M059J (cell line): ENCODE data around the gene FHL1. TPM values are rescaled to one million over a fixed set of nuclear protein-coding genes. Genes with fewer than 3 reads are reported as not detected.
A peak's percentile ranks its signal among the peaks of the same experiment; 100 is the strongest.

Source experiments
- DNase-seq: peaks from one replicate; pipeline ENCODE4 v3.0.0-alpha.2; 2012; ENCODE audit warnings: low read depth
- total RNA-seq: library from RNA; depleted of rRNA; stranded (reverse); fragments of >200 nt; shearing (Covaris generic); gene quantifications from 2 replicates; pipeline ENCODE4 v1.2.3, GENCODE V29; 2014

The FHL1 gene
- total RNA-seq, 1 experiment from 2014 or later, result 1,058 TPM

DNA sequence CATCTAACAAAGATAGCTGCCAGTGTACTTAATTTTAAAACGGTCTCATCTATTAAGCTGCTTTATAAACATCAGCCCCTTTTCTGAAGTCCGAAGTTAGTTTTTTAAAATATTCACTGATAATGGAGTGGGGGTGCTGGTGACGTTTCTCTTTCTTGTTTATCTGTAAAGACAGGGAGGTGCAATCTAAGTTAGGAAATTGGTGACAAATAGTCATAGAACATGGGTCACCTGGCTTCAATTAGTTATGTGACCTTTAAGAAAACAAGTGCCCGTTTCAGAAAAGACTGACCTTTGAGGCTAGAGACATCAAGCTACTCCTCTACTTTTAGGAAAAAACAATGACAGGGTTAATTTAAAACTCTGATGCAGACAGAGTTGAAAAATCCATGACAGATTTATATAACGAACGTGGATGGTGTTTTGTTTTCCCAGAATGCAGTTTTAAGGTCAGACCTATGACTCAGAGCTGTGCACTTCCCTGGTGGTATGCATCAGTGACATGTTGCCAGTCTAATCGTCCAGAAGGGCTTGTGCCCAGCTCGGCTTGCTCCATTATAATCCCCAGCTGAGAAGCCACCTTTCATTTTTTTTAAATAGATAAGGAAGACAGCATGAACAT lies 38.2 kb downstream of the FHL1 start:
- DNase-seq, result peak; percentile 92

DNA sequence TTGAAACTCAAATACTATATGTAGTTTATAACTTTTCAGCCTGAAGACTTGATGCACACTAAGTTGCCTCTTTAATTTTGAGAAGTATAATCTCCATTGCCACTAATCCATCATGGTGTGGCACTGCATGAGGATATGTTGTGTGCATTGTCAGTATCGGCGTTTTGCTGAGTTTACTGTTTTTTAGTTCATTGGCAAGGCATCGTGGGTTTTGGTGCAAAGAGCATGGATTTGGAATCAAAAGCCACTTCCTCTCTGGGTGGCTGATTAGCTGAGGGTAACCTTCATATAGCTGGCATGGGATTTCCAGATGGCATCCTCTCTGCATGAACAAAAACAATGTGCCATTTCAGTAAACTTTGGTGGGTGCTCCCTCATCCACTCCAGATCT lies 38.7 kb downstream of the FHL1 start:
- no peak for DNase-seq

DNA sequence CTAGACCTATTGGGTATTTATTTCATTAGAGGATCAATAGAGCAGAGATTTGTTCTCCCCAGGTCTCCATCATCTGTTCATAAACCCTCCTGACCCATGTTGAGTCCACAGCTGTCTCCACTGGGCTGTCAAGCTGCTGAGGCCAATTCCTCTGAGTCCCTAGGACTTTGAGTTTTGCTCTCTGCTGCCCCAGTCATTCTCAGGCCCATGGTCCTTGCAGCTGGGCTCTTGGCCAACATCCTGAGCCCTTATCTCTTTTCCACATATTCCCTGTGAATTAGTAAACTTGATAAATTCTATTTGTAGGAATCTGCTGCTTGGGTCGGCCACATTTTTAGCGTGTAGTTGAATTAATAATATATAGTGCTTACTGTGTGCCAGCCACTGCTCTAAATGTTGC lies 41.9 kb downstream of the FHL1 start:
- DNase-seq, result peak; percentile 26

DNA sequence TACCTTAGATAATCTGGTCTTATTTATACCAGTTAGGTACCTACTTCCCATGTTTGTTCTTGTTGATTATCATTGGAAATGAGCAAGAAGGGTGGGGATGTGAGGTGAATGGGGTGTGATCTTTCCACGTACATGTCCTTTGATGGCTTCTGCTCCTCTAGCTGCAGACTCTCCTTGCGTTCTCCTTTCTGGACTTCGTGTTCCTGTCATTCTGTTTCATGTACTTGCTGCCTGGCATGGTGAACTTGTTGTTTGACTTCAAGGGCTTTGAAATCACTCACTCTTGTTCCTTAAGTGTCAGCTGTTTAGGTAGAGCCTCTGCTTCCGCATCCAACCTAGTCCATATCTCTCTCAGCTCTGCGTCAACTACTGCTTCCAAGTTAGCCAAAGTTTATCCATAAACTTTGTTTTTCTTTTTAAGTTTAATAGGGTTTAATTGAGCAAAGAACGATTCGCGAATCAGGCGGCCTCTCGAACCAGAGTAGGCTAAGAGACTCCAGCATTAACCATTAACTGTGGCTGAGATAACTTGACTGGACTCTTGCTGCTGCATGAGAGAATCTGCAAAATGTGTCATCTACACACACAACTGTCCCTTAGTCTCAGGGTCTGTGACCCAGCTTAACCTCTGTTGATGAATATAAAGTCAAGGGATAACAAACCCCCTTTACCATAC lies 42.8 kb downstream of the FHL1 start:
- DNase-seq, result no peak

DNA sequence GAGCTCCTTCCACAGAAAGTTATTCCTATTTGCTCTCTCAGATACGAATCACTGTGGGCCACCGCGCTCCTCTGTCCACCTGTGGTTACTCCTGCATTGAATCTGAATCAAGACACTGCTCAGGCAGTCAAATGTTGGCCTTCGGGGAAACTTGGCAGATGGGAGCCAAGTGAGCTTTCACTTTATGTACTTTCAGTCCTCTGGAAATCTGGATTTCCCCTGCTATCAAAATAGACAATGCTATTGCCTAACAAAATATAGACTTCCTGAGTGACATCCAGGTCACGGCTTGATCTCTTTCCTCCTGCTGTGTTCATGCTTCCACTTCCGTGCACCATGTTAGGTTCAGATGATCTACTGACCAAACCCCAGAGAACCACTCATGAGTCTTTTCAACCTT lies 43.8 kb downstream of the FHL1 start:
- DNase-seq, result peak; percentile 30

DNA sequence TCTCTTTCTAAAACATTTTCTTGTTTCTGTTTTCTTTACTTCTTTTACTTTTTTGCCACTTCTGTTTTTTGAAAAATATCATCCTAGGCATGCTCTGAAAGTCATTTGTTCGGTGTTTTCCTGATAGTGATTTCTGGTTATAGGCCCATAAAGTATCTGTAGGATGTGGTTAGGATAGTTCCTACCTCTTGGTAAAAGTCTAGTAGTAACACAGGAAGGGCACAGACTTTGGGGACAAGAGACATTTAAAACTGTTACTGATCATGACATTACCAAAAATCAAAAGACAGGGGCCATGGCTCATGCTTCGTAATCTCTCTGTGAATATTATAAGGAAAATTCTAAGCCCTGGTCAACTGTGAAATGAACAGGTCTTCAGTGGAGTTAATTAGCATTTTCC lies 44.8 kb downstream of the FHL1 start:
- no peak for DNase-seq

DNA sequence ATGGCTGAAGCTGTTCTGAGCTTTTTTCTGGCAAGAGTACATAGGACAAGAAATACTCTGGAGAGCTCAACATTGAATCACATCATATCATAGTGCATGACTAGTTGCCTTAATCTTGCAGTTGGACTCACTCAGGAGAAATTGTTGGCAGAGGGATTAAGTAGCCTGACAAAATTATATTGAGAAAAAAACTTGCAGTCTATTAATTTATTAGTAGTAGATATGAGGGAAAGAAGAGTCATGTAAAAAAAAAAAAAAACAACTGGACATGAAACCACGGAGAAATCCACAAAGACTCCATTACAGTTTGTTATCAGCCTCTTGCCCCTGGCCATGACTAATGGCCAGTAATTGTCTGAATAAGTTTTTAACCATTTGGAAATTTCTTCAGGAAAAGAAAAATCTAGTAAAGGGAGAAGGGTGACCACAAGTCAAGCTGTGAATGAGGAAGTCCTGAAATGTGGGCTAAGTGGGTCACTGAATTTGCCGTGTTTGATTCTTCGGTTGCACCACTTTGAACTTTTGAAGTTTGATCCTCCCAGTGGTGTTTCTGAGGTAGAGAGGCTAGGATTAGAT lies 45.6 kb downstream of the FHL1 start:
- peak; percentile 95 for DNase-seq

DNA sequence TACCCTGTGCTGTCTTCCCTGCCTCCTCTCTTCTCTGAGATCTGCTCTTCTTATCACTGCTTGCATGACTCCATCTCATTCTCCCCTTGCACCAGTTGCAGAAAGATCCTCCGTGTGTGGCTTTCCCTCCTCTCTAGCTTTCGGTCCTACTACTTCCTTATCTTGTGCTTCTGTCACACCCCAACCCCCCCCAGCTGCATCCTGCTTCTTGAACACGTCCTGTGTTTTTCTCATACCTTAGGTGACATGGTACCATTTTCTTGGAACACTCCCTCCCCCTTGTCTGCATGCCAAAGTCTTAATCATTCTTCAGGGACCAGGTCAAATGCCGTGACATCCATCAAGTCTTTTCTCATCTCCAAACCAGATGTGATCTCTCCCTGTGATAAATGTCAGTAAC lies 46.4 kb downstream of the FHL1 start:
- peak; percentile 68 for DNase-seq

DNA sequence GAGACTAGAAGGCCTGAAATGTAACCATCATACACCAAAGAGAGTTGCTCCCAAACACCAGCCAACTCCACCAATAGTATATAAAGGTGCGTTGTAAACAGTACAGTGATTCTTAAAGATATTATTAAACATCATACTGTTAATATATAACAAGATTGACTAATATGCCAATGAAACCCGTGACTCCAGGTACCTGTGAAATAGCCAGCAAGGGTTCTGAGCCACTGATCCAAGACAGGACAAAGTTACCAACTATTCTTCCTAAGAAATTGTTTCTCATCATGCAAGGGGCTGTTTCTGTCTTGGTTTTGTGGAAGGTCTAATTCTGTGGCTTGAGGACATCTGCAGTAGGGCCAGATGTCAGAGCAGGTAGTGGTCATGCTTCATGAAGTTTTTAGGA lies 47.2 kb downstream of the FHL1 start:
- no peak for DNase-seq

DNA sequence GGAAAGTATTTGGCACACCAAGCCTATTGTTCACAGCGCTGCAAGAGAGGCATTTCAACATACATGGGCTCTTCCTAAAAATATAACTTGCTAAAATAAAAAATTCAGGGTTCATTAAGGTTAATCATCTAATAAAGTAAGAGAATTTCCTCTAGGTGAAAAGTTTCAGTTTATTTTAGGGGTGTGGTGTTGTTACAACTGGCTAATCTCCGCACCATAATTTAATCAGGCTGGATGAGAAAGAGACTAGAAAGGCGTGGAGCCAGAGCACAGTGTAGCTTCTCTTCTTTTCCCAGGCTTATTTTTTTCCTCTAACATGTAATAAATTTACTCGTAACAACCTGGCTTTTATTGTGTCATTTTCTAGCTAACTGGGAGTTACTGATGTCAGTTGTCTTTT lies 47.9 kb downstream of the FHL1 start:
- DNase-seq, result no peak

DNA sequence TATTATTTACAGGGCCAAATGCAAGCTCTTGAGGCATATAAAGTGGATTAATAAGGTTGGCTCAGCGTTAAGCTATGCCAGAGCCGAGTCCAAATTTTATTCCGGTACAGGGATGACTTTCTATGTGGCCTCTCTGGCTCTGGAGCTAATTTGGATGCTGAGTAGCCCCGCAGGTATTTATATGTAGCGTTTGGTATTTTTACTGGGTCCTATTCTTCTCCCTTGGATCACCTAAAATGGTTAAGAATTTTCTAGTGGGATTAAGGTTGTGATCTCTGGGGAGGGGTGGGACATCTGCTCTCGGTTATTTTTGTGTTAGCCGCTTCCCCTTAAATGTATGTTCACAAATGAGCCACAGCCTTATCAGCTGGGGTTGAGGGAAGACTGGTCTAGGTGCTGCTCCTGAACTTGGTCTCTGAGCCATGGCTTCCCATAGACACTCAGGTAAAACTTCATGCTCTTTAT lies 49.4 kb downstream of the FHL1 start:
- peak; percentile 91 for DNase-seq

DNA sequence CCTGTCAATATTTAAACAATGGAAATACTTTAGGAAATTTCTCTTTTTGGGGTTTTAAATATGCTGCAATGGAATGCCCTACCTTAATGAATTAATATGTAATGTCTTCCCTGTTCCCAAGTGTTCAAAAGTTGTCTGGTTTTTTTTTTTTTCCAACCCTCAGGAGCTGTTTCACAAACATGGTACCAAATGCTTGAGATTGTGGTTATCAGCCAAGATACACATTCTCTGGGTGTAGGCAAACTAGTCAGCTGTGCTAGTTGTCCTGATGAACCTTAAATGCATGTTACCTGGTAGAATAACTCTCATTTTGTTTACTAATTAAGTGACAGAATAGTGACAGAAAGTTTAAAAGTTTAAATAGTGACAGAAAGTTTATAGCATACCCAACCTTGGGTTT lies 50.7 kb downstream of the FHL1 start:
- DNase-seq, result peak; percentile 62

DNA sequence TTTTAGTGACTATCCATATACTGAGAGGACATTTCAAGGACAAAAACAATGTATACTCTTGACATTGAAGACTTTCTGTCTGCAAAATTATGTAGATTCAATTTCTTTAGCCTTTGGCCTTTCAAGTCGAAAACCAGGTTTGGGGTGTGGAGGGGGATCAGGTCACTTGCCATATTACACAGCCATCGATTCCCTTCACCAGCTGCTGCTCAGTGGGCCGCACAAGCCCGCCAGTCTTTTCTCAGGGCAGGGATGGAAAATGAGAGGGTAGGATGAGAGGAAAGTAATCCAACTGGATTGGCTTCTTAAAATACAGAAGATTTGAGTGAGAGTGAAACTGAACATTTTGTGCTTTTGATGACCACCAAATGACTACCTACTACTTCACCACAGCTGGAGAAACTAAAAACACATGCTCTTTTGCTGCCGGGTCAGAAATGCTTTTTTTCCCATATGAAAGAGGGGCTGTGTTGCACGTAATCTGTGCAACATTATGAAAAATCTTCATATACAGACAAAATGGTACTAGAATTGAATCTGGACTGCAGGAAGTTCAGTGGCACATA lies 51.4 kb downstream of the FHL1 start:
- DNase-seq, result no peak

DNA sequence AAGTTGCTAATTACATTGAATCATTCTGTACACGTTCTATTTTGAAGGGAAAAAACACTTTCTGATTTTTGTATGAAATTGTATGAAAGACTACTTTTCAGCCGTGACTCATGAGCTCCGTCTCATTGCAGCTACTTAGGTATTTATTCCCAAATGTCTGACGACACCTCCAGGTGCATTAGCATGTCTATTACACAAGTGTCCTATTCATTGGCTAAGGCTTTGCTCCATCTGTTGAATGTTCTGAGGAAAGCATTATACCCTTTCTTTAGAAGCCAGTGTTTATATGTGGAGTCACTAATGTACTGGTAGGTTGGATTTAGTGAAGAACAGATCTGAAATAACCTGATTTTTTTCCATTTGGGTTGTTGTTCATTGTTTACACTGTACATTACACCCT lies 52.0 kb downstream of the FHL1 start:
- peak; percentile 74 for DNase-seq

DNA sequence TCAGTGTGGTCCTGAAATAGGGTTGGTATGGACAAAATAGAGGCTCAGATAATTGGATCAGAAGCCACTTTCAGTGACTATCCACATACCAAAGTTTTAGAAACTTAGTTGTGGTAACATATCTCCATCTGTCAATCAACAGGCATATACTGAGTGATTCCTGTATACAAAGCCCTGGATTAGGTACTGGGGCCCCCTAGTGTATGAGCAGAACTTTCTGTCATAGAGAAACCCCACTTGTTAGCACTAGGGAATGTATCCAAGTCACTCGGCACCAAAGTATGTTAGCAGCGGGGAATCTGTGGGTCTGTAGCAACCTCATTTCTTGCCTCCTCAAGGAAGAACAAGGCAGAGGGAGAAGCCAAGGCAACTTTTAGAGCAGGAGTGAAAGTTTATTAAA lies 53.1 kb downstream of the FHL1 start:
- DNase-seq, result peak; percentile 77

DNA sequence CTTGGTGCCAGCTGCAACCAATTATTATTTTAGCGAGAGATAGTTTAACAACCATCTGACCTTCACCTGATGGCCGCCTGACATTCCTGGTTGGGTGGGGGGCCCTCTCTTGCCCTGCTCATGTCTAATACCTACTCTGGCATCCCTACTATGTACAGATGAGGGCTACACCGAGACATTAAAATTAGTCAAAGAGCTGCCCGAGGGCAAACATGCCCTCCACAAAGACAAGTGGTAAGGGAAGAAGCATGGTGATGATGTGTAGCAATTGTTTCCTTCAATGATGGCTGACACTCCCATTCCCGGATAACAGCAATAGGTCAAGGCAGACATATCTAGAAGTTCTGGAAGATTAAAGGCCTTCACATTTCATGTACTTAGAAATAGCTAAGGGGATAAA lies 54.3 kb downstream of the FHL1 start:
- peak; percentile 25 for DNase-seq

DNA sequence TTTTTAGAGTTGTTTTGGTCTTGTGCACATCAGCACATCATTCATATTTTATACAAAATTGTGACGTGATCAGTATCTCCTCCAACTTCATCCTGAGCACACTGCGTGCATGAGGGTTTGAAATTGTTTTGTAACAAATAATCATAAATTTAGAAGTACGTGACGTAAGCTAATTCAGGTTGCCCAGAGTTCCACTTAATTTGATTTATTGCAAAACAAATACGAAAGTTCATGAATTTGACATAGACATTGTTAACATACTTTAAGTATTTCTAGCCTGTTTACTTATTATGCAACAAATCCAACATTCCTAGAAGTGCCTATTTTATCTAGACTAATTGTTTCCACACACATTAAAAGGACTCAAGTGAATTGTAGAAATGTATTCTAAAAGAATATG lies 55.6 kb downstream of the FHL1 start:
- DNase-seq, result peak; percentile 65

DNA sequence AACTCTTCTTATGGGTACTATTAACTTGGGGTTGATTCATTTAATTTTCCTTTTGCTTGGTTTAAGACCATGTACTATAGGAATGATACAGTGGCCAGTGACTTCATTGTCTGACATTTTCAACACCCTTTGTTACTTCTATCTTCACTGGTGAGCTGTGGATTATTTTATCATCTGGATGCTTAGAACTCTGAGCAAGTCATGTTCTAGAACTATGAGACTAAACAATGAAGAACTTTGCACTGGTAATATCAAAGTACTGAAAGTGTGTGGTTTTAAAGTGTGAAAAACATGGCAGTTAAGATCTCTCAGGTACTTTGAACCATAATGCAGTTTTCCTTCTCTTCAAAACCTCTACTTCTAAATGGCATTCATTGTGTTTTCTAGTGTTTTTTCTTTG lies 56.1 kb downstream of the FHL1 start:
- no peak for DNase-seq

DNA sequence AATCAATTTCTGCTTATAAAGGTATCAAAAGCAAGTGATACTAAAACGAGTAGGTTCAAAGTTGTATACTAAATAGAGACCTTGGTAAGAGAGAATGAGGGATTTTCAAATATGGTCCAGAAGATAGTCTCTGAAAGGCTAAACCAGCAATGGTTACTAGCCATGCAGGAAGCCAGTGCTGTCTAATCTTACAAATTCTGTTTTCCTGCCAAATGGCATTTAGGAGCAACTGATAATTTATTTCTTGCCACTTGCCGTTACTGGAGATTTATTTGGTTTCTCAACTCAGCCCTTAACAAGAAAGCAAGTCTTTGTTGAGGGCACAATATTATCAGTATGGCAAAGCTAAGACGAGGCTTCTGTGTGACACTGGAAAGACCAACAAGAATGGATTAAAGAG lies 56.6 kb downstream of the FHL1 start:
- peak; percentile 10 for DNase-seq

DNA sequence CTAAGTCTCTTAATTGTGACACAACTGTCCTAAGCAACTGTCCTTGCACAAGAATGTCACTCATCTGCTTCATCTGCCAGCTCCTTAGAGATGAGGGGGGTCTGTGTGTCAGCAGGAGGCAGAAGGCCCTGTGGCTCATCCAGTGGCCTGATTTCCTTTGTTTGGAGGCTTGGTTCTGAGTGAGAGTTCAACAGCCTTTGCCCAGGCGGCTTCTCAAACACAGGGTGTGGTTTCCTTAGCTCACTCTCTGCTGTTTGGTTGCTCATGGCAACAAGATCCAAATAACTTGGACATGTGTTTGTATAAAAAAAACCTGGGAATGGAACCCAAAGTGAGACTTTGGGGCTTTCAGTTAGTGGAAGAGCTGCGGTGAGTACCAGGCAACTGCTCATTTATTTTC lies 57.2 kb downstream of the FHL1 start:
- peak; percentile 96 for DNase-seq

DNA sequence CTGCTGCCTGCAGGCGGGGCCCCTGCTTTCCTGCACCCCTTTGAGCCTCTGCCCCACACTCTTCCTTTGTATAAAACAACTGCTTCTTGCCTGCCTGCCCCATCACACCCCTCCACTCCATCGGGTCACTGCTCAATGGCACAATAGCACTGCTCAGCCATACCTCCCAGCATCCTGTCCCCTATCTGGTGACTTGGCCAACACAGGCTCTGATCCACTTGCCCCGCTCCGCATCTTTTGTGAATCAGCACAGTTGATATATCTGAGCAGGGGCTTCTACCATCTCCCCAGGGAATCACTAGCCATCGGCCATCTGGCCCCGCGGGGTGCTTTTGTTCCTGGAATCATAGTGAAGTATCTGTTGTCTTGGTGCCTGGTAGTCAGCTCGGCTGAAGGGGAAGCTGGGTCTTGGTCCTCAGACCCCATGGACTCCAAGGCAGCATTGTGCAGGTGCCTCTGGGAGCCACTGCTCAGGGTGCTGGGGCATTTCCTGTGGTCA lies 58.6 kb downstream of the FHL1 start:
- no peak for DNase-seq

DNA sequence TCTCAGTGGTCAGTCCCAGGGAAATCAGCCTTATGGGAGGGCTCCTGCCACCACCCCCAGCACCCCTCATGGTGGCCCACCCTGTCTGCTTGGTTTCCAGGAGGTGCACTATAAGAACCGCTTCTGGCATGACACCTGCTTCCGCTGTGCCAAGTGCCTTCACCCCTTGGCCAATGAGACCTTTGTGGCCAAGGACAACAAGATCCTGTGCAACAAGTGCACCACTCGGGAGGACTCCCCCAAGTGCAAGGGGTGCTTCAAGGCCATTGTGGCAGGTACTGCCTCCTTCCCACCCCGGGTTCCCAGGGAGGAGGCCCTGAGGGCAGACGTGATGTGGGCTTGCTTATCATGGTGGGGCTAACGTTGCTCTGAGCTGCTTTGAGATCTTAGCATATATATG lies 59.6 kb downstream of the FHL1 start:
- DNase-seq, result no peak

DNA sequence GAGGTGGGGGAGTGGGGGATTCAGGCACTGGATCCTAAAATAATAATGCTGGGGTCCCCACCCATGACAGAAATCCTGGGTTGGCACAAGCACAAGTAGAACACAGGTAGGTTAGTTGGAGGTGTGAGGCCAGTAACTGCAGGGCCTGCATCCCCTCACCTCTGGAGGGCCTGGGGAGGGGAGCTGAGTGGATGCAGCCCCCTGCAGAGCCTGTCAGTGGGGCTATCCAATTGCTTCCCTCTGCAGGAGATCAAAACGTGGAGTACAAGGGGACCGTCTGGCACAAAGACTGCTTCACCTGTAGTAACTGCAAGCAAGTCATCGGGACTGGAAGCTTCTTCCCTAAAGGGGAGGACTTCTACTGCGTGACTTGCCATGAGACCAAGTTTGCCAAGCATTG lies 60.2 kb downstream of the FHL1 start:
- DNase-seq, result peak; percentile 16
